Astrocyte of the hippocampus (primary cell): ENCODE data around the gene PPP1R9A.
A peak's percentile ranks its signal among the peaks of the same experiment; 100 is the strongest.

Source experiments
- DNase-seq: peaks from one replicate; pipeline ENCODE4 v3.0.0; 2011; ENCODE audit warnings: low read depth, low spot score

The PPP1R9A gene

DNA sequence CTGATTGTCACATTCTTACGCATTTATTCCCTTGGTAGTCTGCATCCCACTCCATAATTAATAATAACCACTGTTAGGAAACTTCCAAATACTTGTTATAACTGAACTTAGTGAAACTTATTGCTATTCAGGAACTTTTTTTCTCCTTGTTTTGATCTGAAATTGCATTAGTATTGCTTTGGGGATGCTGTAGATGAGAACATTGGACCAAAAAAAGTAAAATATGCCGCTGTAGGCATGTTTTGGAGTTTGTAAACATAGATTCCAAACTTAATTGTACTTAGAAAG is 1.7 kb downstream of the PPP1R9A start:
- DNase-seq = no peak

GRCh38 chr7:94912085-94912484 is 4.7 kb downstream of the PPP1R9A start:
- peak; percentile 10 for DNase-seq

- no peak for DNase-seq
Observed at GRCh38 chr7:94913391-94913790, 6.0 kb downstream of the PPP1R9A start.

GRCh38 chr7:94921911-94922310 is 14.5 kb downstream of the PPP1R9A start:
- DNase-seq = no peak

DNA sequence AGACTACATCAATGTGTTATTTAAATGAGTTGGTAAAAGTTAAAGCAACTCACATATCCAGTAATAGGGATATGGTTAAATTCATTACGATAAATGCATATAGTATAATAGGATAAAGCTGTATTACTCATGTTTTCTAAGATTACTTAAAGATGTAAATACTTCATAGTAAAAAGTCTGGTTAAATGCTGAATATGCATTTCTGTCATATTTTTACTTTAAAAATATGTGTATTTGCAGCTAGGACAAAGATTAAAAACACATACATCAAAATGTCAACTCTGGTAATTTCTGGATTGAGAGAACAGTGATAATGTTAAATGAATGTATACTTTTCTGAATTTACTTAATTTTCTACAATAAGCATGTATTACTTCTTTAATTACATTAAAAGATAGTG is 15.1 kb downstream of the PPP1R9A start:
- DNase-seq = no peak

GRCh38 chr7:94923412-94923811 is 16.0 kb downstream of the PPP1R9A start:
- no peak for DNase-seq

DNA sequence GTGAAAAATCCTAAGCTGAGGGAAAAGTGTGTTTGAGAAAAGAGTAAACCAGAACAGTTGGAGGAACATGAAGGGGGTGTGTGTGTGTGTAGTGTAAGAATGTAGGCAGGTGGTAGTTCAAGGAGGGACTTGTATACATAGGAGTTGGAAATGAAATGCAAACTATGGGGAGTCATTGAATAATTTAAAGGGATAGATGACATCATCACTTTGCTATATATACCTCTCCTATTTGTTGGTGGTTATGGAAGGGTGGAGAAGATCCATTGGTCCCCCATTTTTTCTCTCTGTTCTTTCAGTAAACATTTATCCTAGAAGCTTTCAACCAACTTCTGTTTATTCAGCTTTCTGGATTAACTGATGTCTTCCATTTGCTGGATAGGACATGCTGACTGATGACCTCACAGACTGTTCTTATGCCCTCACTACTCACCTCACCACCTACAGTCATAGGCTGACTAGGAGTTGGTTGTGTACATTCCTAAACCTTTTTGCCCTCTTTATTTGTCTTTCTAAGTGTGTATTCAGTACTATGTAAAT is 20.8 kb downstream of the PPP1R9A start:
- DNase-seq = no peak

DNA sequence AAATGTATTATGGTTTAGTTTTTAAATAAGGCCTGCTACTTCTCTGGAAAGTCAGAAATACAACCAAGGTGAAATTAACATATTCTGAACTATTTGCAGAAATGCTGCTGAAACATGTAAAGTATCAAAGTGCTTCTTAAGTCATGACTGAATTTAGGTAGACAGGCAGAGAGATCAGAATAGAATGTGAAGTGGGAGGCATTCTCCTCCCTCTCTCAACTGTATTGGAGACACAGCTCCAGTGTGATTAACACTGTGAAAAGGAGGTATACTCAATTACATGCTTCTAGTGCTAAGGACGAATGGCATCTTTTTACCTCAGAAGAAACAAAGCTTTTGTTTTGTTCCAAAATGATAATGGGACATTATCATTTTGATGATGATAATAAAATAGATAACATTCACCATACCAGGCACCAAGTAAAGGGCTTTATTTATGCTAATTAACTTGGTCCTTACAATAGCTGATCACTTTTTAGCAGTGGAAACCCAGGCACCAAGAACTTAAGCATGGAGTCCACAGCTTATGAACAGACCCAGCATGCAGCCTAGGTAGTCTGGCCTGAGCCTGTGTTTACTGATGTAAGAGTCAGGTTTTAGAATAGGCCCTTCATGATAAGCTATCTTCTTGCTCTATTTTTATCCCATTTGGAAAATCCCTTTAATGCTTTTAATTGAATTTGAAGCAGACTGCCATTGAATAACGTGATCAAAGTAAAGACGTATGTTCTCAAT is 26.0 kb downstream of the PPP1R9A start:
- no peak for DNase-seq

GRCh38 chr7:94939395-94939794 is 32.0 kb downstream of the PPP1R9A start:
- no peak for DNase-seq

DNA sequence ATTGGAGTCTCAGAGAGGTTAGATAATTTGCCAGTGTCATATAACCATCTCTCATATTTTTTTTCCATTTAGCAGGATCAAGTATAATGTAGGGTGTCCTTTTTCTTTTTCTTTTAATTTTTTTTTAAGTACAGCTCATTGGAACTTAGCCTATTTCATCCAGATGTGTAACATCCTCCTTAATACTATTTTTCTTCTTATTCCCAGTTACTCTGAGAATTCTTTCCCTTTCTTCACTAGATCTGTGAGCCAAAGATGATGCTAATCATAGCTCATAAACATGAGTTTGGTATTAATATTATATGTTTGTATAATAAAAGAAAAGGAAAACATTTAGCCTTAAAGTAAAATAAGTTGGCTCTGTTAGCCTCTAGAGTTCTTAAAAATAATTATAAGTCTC is 32.8 kb downstream of the PPP1R9A start:
- no peak for DNase-seq

- DNase-seq = no peak
Observed at GRCh38 chr7:94941844-94942632, 34.6 kb downstream of the PPP1R9A start.

DNA sequence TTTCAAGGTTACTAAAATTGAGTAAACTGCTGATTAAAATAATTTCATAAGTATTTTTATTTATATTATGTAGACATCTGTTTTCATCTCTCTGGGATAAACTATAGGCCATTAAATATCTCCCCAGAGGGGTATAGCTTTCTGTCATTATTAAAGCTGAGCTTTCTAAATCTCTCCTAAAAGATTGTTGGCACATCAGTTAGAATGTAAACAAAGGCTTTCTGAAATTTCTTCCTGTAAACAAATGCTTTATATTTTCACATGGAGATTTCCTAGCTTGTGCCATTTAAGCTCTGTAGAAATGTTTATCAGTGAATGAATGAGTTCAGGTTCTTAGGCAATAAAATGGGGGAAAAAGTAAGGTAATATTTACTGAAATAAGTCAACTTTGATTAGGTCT is 35.7 kb downstream of the PPP1R9A start:
- DNase-seq = no peak

- DNase-seq = no peak
Observed at GRCh38 chr7:94949532-94949931, 42.1 kb downstream of the PPP1R9A start.

- no peak for DNase-seq
Observed at GRCh38 chr7:94955807-94956206, 48.4 kb downstream of the PPP1R9A start.

DNA sequence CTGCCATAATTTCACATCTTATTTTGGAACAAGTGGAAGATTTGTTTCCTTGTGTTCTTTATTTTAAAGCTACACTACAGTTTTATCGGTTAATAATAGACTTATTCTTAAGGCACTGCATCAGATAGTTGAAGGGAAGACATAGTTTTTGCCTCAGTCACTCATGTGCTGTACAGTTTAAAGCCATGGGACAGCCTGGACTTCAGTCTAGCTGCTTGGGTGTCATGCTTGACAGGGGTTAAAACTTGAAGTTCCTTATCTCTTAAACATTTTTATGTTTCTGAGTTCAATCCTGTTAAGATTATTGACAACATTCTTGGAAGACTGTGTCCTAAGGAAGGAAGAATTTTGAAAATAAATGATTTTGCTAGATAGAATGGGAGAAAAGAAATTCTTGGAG is 49.7 kb downstream of the PPP1R9A start:
- DNase-seq = no peak

GRCh38 chr7:94962661-94963060 is 55.3 kb downstream of the PPP1R9A start:
- no peak for DNase-seq

DNA sequence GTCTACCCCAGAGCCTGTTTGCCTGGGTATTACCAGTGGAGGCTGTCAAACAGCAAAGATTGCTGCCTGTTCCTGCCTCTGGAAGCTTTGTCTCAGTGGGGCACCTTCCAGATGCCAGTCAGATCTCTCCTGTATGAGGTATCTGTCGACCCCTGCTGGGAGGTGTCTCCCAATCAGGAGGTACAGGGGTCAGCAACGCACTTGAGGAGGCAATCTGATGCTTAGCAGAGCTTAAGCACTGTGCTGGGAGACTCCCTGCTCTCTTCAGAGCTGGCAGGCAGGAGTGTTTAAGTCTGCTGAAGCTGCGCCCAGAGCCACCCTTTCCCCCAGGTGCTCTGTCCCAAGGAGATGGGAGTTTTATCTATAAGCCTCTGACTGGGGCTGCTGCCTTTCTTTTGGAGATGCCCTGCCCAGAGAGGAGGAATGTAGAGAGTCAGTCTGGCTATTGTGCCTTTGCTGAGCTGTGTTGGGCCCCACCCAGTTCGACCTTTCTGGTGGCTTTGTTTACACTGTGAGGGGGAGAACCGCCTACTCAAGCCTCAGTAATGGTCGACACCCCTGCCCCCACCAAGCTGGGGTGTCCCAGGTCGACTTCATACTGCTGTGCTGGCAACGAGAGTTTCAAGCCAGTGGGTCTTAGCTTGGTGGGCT is 62.2 kb downstream of the PPP1R9A start:
- no peak for DNase-seq

DNA sequence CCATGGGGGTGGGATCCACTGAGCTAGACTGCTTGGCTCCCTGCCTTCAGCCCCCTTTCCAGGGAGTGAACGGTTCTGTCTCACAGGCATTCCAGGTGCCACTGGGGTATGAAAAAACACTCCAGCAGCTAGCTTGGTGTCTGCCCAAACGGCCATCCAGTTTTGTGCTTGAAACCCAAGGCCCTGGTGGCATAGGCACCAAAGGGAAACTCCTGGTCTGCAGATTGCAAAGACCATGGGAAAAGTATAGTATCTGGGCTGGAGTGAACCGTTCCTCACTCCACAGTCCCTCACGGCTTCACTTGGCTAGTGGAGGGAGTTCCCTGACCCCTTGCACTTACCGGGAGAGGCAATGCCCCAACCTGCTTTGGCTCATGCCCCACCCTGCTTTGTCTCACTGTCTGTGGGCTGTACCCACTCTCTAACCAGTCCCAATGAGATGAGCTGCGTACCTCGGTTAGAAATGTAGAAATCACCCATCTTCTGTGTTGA is 62.7 kb downstream of the PPP1R9A start:
- DNase-seq = no peak

GRCh38 chr7:94971051-94971867 is 63.9 kb downstream of the PPP1R9A start:
- peak; percentile 31 for DNase-seq

DNA sequence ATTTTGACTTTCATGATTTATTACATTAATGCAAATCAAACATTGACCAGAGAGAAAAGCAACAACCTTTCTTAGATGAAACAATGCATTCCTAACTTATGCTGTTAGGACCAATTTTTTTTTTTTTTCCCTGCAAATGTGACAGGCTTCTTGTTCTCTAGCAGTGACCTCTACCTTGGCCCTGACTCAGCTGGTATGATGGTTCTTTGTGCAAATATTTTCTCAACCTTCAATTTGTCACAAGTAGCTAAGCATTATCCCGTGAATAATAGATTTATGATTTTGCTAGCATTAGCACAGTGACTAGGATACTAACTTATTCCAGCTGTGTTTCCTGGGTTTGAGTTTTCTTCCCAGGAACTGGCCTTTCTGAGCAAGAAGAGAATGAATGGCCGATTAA is 64.9 kb downstream of the PPP1R9A start:
- DNase-seq = peak; percentile 33

DNA sequence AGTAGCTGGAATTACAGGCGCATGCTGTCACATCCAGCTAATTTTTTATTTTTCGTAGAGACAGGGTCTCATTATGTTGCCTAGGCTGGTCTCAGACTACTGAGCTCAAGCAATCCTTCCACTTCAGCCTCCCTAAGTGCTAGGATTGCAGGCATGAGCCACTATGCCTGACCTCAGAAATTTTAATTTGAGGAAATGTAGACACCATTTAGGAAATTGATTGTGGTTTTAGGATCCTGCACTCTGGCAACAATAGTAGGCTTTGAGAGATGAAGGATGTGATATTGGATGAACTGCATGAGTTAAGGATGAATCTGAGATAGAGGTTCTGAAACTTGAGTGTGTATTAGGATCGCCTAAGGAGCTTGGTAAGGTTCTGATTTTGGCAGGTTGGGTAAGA is 66.5 kb downstream of the PPP1R9A start:
- no peak for DNase-seq

DNA sequence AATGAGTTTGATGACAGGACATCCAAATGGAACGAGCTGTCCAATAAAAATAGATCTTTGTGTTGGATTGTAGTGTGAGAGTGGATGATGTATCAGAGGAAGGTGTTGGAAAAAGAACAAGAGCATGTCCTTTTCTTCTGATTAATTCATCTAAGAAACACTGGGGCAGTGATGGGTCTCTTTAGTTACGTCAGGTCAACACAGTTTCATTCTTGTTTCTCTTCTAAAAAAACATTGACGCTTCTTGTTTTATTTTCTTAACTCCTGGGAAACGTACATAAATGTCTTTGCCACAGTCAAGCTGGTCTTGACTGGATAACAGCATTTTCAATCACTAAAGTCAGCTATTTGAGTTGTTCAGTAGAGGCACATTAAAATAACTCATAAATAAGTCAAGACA is 67.0 kb downstream of the PPP1R9A start:
- DNase-seq = no peak
